HG03108 (cell line): ENCODE results near the gene GCKR.
"Not testable (repeated sequence)": the region's sequence is repeated elsewhere in the genome, so short reads cannot be mapped to it uniquely, and the experiment has no call there.

ENCODE experiments used
- ATAC-seq: cut with Tn5 transposase; IDR thresholded peaks from one replicate; pipeline ENCODE4 v1.9.1; 2021; ENCODE audit warnings: moderate library complexity; ENCODE audit not compliant: unreplicated experiment

Gene GCKR

DNA sequence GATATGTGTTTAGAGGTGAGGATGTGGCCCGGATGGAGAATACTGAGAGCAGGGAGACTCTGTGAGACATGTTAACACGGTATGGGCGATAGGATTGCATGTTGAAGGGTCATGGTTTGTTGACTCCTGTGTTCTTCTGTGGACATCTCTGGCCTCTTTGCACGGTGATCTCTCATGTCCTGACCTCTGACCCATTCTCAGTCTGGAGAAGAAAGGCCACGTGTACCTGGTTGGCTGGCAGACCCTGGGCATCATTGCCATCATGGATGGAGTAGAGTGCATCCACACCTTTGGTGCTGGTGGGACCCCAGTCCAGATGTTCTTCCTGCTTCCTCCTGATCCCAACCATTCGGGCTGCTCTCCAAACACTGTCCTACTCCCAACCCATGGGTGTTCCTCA is 9.9 kb downstream of the GCKR start:
- ATAC-seq, result no peak

- ATAC-seq, result no peak
Measured at GRCh38 chr2:27507293-27507692, 10.7 kb downstream of the GCKR start.

DNA sequence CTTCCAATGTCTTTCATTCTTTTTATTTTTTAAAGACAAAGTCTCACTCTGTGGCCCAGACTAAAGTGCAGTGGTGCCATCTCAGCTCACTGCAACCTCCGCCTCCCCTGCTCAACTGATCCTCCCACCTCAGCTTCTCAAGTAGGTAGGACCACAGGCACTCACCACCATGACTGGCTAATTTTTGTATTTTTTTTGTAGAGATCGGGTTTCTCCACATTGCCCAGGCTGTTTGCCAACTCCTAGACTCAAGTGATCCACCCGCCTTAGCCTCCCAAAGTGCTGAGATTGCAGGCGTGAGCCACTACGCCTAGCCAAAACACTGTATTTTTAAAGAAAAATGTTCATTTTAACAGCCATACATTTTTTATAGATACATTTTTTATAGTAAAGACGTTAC is 12.7 kb downstream of the GCKR start:
- no peak for ATAC-seq

DNA sequence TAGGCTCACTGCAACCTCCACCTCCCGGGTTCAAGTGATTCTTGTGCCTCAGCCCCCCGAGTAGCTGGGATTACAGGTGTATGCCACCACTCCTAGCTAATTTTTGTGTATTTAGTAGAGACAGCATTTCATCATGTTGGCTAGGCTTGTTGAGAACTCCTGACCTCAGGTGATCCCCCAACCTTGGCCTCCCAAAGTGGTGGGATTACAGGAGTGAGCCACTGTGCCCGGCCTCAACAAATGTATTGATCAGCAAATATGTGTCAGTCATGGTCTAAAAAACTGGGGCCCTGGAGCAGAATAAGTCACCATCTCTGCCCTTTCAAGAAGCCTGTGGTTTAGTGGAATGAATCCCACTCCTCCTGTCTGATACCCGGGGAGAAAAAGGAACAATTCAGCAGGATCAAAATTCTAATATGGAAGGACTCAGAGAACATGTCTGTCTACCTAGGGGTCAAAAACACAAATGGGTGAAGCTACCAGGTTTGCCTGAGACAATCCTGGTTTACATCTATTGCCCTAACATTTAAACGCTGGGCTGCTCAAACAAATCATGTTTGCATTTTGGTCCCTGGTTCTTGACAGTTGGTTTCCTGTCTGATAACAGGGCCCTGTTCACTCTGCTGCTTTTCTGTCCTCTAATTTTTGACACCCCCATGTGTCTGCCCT is 21.6 kb downstream of the GCKR start:
- no peak for ATAC-seq

- ATAC-seq, result no peak
Measured at GRCh38 chr2:27518782-27519113, 22.1 kb downstream of the GCKR start.

- ATAC-seq, result no peak
Measured at GRCh38 chr2:27520316-27520715, 23.7 kb downstream of the GCKR start.

DNA sequence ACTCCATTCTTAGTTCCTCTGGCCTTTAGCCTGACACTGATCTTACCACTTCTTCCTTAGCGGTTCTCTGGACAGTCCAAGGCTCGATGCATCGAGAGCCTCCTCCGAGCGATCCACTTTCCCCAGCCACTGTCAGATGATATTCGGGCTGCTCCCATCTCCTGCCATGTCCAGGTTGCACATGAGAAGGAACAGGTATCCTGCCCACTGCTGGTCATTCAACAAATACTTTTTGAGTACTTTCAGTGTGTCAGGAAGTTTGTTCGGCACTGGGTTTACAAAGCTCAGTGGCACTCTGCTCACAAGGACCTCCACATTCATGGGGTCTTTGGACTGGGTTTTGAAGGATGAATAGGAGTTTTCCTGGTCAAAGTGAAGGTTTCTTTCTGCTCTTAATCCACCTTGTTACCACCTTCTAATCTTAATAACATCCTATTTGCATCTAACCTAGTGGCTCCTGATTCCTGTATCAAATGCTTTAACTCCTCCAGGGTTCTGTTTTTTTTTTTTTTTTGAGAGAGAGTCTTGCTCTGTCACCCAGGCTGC is 25.8 kb downstream of the GCKR start:
- no peak for ATAC-seq

GRCh38 chr2:27527182-27527581 is 30.5 kb downstream of the GCKR start:
- no peak for ATAC-seq

DNA sequence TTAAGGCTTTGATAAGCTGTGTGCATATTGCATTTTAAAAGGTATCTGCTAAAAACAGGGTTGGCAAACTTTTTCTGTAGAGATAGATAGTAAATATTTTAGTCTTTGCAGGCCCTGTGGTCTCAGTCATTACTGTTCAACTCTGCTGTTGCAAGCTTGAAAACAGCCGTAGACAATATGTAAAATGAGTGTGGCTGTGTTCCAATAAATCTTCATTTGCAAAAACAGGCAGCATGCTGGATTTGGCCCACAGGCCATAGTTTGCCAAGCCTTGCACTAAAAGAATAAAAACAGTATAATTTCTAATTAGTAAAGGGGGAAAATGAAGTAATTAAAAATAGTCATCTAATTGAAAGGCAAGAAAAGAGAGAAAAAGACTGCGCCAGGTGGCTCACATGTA is 35.3 kb downstream of the GCKR start:
- no peak for ATAC-seq

DNA sequence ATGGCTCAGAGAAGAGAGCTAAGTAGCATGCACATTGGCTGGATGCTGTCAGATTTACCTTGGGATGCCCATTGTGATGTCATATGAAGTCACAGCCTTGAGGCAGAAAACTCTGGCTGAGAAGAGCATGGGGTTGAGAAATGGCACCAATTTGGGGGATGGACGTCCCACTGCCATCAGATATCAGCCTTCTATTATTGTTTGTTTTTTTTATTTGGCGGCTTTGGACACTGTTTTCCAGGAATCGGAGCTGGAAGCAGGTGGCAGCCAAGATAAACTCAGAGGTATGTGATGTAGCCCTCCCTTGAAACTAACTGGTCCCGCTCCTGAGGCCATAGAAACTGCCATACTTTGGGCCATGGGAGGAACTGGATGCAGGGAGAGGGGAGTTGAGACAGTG is 40.6 kb downstream of the GCKR start:
- ATAC-seq, result no peak

DNA sequence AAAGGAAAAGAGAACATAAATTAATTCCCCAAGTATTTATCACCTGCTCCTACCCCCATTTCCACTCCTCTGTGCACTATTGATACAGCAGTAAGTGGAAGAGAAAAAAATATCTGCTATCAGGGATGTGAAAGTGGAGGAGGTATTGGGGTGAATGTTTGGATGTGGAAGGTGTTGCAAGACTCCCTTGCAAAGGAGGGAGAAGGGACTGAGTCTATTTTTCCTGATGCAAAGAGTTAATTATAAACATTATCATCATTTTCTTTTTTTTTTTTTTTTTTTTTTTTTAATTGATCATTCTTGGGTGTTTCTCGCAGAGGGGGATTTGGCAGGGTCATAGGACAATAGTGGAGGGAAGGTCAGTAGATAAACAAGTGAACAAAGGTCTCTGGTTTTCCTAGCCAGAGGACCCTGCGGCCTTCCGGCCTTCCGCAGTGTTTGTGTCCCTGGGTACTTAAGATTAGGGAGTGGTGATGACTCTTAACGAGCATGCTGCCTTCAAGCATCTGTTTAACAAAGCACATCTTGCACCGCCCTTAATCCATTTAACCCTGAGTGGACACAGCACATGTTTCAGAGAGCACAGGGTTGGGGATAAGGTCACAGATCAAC is 42.3 kb downstream of the GCKR start:
- not testable (repeated sequence) for ATAC-seq

GRCh38 chr2:27539649-27540048 is 43.0 kb downstream of the GCKR start:
- not testable (repeated sequence) for ATAC-seq

GRCh38 chr2:27544143-27544821 is 47.6 kb downstream of the GCKR start:
- ATAC-seq, result no peak

DNA sequence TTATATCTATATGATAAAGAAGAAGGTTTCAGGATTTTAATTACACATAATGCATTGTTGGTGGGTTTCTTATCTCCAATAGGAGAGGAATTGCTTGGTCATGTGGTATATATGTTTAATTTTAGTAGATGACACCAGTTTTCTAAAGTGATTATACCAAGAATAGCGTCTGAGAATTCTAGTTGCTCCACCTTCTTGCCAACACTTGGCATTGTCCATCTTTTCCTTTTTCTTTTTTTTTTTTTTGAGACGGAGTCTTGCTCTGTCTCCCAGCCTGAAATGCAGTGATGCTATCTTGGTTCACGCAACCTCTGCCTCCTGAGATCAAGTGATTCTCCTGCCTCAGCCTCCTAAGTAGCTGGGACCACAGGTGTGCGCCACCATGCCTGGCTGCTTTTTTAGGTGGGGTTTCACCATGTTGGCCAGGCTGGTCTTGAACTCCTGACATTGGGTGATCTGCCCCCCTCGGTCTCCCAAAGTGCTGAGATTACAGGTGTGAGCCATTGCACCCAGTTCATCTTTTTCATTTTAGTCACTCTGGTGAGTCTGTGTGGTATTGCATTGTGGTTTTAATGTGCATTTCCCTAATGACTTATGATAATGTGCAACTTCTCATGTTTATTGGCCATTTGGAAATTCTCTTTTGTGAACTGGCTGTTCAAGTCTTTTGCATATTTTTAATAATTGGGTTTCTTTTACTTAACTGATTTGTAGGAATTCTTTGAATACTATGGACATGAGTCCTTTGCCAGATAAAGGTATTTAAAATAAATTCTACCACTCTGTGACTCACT is 48.9 kb downstream of the GCKR start:
- ATAC-seq, result no peak

DNA sequence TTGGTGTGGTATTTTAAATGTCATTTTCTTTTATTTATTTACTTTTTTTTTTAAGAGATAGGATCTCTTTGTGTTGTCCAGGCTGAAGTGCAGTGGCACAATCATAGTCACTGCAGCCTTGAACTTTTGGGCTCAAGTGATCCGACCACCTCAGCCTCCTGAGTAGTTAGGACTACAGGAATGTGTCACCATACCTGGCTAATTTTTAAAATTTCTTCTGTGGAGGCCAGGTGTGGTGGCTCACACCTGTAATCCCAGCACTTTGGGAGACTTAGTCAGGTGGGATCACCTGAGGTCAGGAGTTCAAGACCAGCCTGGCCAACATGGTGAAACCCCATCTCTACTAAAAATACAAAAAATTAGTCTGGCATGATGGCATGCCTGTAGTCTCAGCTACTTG is 52.7 kb downstream of the GCKR start:
- ATAC-seq, result no peak

- ATAC-seq, result no peak
Measured at GRCh38 chr2:27551514-27551913, 54.9 kb downstream of the GCKR start.

DNA sequence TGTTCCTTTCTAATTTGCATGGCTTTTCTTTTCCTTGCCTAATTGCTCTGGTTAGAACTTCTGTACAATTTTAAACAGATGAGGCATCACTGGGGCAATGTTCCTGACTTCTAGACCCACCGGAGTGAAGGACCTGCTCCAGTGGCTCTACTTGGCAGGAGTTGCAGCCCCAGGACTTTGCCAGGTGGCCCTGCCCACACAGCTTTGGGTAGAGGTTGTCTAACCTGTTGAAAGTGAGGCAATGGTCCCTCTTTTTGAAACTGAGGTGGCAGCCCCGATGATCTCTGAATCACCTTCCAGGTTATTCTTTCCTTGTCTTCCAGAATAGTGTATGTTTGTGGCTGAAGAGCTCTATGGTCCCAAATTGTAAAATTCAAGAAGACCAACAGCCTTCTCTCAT is 56.3 kb downstream of the GCKR start:
- ATAC-seq, result no peak

- ATAC-seq, result not testable (repeated sequence)
Measured at GRCh38 chr2:27554451-27554850, 57.8 kb downstream of the GCKR start.

- ATAC-seq, result no peak
Measured at GRCh38 chr2:27559228-27559627, 62.6 kb downstream of the GCKR start.

DNA sequence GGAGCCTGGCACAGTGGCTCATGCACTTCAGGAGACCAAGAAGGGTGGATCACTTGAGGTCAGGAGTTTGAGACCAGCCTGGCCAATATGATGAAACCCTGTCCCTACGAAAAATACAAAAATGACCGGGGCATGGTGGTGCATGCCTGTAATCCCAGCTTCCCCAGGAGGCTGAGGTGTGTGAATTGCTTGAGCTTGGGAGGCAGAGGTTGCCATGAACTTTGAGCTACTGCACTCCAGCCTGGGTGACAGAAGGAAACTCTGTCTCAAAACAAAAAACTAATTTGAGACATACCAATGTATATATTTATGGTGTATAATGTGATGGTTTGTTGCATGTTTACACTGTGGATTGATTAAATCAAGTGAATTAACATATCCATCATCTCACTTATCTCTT is 64.4 kb downstream of the GCKR start:
- ATAC-seq, result no peak

- ATAC-seq, result no peak
Measured at GRCh38 chr2:27566628-27567027, 70.0 kb downstream of the GCKR start.
